HepG2 (cell line): Measurements from ENCODE around the gene MSMB. TPM values are rescaled to one million over a fixed set of nuclear protein-coding genes. Genes with fewer than 3 reads are reported as not detected.

Experiments
- CBX1 ChIP-seq: IDR thresholded peaks from one replicate; pipeline ENCODE4 v1.6.1; 2016; ENCODE audit warnings: antibody characterized with exemption, low read depth
- CTCF ChIP-seq: sonication (generic); formaldehyde crosslinking; IDR thresholded peaks from 2 replicates; pipeline ENCODE4 v1.5.0; 2020; ENCODE audit warnings: mild to moderate bottlenecking, missing genetic modification reagents, moderate library complexity
- DPF2 ChIP-seq: sonication (generic); formaldehyde crosslinking; IDR thresholded peaks from 2 replicates; pipeline ENCODE4 v1.4.0; 2020; ENCODE audit warnings: mild to moderate bottlenecking, low read depth, missing genetic modification reagents, borderline replicate concordance
- GATA4 ChIP-seq: sonication (generic); IDR thresholded peaks from 2 replicates; pipeline ENCODE4 v1.6.1; 2016; ENCODE audit warnings: antibody characterized with exemption, low read depth, borderline replicate concordance
- GATAD2A ChIP-seq: IDR thresholded peaks from 2 replicates; pipeline ENCODE4 v1.6.1; 2016
- HMGXB4 ChIP-seq, 2 experiments: sonication (generic) in 1 of 2; formaldehyde crosslinking in 1 of 2; IDR thresholded peaks; 2 replicates each; pipeline versions ENCODE4 v1.4.0 to v1.6.1; 2018 to 2020; ENCODE audit warnings: missing genetic modification reagents in 2 of 2, borderline replicate concordance in 1 of 2, low read depth in 1 of 2, mild to moderate bottlenecking in 1 of 2, missing biosample characterization in 1 of 2
- MATR3 ChIP-seq: sonication (generic); formaldehyde crosslinking; IDR thresholded peaks from 2 replicates; pipeline ENCODE4 v1.4.0; 2020; ENCODE audit warnings: missing genetic modification reagents
- NKX3-1 ChIP-seq: sonication (generic); formaldehyde crosslinking; IDR thresholded peaks from 2 replicates; pipeline ENCODE4 v1.5.0; 2020; ENCODE audit warnings: missing genetic modification reagents
- PPARG ChIP-seq: conservative IDR thresholded peaks from 2 replicates; pipeline ENCODE4 v1.6.1; 2016; ENCODE audit warnings: missing biosample characterization, missing genetic modification reagents
- STAT5B ChIP-seq: sonication (generic); formaldehyde crosslinking; IDR thresholded peaks from 2 replicates; pipeline ENCODE4 v1.4.0; 2020; ENCODE audit warnings: missing genetic modification reagents
- TBX2 ChIP-seq: sonication (generic); formaldehyde crosslinking; IDR thresholded peaks from 2 replicates; pipeline ENCODE4 v1.5.0; 2020; ENCODE audit warnings: missing genetic modification reagents, mild to moderate bottlenecking, borderline replicate concordance
- TERF1 ChIP-seq: sonication (generic); formaldehyde crosslinking; IDR thresholded peaks from 2 replicates; pipeline ENCODE4 v1.8.0; 2022; ENCODE audit warnings: mild to moderate bottlenecking, missing genetic modification reagents, moderate library complexity
- USF2 ChIP-seq, 2 experiments: sonication (generic) in 1 of 2; formaldehyde crosslinking in 1 of 2; IDR thresholded peaks; 2 replicates each; pipeline versions ENCODE4 v1.5.1 to v1.6.1; 2011 to 2020; ENCODE audit warnings: borderline replicate concordance in 1 of 2, low read depth in 1 of 2, low read length in 1 of 2, mild to moderate bottlenecking in 1 of 2, missing genetic modification reagents in 1 of 2, moderate library complexity in 1 of 2
- XRCC5 ChIP-seq: fragments of 200-400 bp; formaldehyde crosslinking; optimal IDR thresholded peaks from 2 replicates; pipeline ENCODE3; 2017; ENCODE audit warnings: mild to moderate bottlenecking, low read length
- ZBTB25 ChIP-seq: IDR thresholded peaks from 2 replicates; pipeline ENCODE4 v1.6.1; 2018; ENCODE audit warnings: missing genetic modification reagents
- ZNF205 ChIP-seq: IDR thresholded peaks from 2 replicates; pipeline ENCODE4 v1.6.1; 2018; ENCODE audit warnings: missing biosample characterization, missing genetic modification reagents
- ZNF510 ChIP-seq: sonication (generic); formaldehyde crosslinking; IDR thresholded peaks from 2 replicates; pipeline ENCODE4 v1.4.0; 2020; ENCODE audit warnings: low read depth, mild to moderate bottlenecking, missing genetic modification reagents
- ZNF674 ChIP-seq: sonication (generic); formaldehyde crosslinking; IDR thresholded peaks from 2 replicates; pipeline ENCODE4 v1.5.0; 2020; ENCODE audit warnings: low read depth, mild to moderate bottlenecking, missing genetic modification reagents
- ZNF782 ChIP-seq: sonication (generic); formaldehyde crosslinking; IDR thresholded peaks from 2 replicates; pipeline ENCODE4 v1.4.0; 2020; ENCODE audit warnings: missing genetic modification reagents, mild to moderate bottlenecking, borderline replicate concordance
- ZNF878 ChIP-seq: sonication (generic); formaldehyde crosslinking; IDR thresholded peaks from 2 replicates; pipeline ENCODE4 v1.8.1; 2023; ENCODE audit warnings: mild to moderate bottlenecking, missing genetic modification reagents, moderate library complexity
- polyA plus RNA-seq, 8 experiments: library from polyadenylated mRNA; depleted of rRNA in 3 of 8; stranded (reverse) in 7 of 8; unstranded in 1 of 8; fragments of >200 nt; fragmentation: Illumina TruSeq in 4 of 8; extraction: Trizol in 4 of 8; gene quantifications; 2 replicates each; pipeline versions ENCODE4 v1.2.1 to v1.2.3, GENCODE V29; 2011 to 2016; ENCODE audit warnings: low read depth in 4 of 8, missing spikeins in 1 of 8, mixed read lengths in 1 of 8; ENCODE audit not compliant: insufficient read depth in 1 of 8
- total RNA-seq, 5 experiments: library from RNA; depleted of rRNA; stranded (reverse); fragments of >200 nt; fragmentation: Illumina TruSeq; extraction: Trizol; gene quantifications; 2 replicates each; pipeline ENCODE4 v1.2.3, GENCODE V29; 2016; ENCODE audit warnings: low read depth in 1 of 5

The MSMB gene
- total and polyA plus RNA-seq, 2 of the 13 experiments (the other 11 are each of a cell fraction or from before 2014, with no cell fraction given), result 0.84 TPM; not detected in 1

GRCh38 chr10:46052057-46052790 is 6.2 kb upstream of the MSMB start (continued):
- TF ChIP-seq ZNF782 (CRISPR knock-in tag) (0 out of 2 replicates have a peak, but pooled peaks have one; percentile 31), USF2 (IDR thresholded peaks at IDR 0.05; ENCODE audit: low read depth, low read length) (no peak), USF2 (CRISPR knock-in tag; IDR thresholded peaks at IDR 0.05; ENCODE audit: borderline replicate concordance) (0 out of 2 replicates have a peak, but pooled peaks have one; percentile 37), XRCC5 (peak; percentile 21), PPARG (CRISPR knock-in tag) (peak; percentile 90), STAT5B (peak; percentile 62; the same call in 1 of the 2 replicates), ZNF878 (peak; percentile 71; the same call in 1 of the 2 replicates), GATA4 (peak; percentile 93), NKX3-1 (peak; percentile 85; the same call in 1 of the 2 replicates), GATAD2A (CRISPR knock-in tag) (peak; percentile 99), MATR3 (CRISPR knock-in tag) (no peak), HMGXB4 (CRISPR knock-in tag; IDR thresholded peaks at IDR 0.05; ENCODE audit: borderline replicate concordance in 1 of 2, low read depth in 1 of 2) (peak in 1 of 2 experiments; percentile 51; a peak in 1 of 4 replicates), ZNF205 (CRISPR knock-in tag) (peak; percentile 84), CTCF (CRISPR knock-in tag) (peak; percentile 38), ZNF510 (peak; percentile 82; the same call in 1 of the 2 replicates), CBX1 (peak; percentile 41), TERF1 (CRISPR knock-in tag) (no peak), DPF2 (CRISPR knock-in tag) (peak; percentile 94), TBX2 (CRISPR knock-in tag) (peak; percentile 99), ZBTB25 (CRISPR knock-in tag) (peak; percentile 75; the same call in 1 of the 2 replicates), ZNF674 (CRISPR knock-in tag) (no peak)
